Esophagus muscularis mucosa (tissue), 3 donors: ENCODE results near the gene PRR5.

Experiments
- POLR2A ChIP-seq: fragments of 450-650 bp; IDR thresholded peaks from one replicate; pipeline ENCODE4 v1.6.1; 2017; ENCODE audit warnings: antibody characterized with exemption, moderate library complexity, mild to moderate bottlenecking, low read depth
- TF ChIP-seq, protein P1 (sequence below), 3 experiments: fragments of 200-600 bp in 2 of 3; fragments of 450-650 bp in 1 of 3; sonication (generic) in 2 of 3; IDR thresholded peaks; one replicate each; pipeline ENCODE4 v1.5.1; 2017 to 2019; ENCODE audit warnings: antibody characterized with exemption in 3 of 3, mild to moderate bottlenecking in 2 of 3, moderate library complexity in 1 of 3

DNA sequence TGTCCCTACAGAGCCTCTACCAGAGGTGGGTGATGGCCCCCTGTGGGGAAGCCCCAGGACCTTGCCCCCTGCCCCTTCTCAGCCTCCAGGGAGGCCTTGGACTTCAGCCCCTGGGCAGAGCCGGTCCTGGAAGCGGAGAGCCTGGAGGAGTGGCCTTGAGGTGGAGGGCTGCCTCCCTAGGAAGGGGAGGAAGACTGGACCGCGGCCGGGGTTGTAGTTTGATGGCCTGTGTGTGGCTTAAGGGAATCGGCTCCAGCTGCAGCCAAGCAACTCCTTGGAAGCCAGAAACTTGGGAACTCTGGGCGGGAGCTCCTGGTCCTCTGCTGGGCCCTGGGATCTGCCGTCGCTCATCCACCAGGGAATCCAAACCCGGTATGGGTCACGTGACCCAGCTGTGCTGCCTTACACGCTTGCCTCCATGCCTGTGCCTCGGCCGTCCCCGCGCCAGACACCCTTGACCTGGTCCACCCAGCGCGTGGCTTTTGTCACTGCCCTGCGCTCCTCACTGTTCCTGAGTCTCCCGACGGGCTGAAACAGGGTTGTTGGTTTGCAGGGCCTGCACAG lies 26.8 kb downstream of the PRR5 start:
- TF ChIP-seq, protein P1, sequence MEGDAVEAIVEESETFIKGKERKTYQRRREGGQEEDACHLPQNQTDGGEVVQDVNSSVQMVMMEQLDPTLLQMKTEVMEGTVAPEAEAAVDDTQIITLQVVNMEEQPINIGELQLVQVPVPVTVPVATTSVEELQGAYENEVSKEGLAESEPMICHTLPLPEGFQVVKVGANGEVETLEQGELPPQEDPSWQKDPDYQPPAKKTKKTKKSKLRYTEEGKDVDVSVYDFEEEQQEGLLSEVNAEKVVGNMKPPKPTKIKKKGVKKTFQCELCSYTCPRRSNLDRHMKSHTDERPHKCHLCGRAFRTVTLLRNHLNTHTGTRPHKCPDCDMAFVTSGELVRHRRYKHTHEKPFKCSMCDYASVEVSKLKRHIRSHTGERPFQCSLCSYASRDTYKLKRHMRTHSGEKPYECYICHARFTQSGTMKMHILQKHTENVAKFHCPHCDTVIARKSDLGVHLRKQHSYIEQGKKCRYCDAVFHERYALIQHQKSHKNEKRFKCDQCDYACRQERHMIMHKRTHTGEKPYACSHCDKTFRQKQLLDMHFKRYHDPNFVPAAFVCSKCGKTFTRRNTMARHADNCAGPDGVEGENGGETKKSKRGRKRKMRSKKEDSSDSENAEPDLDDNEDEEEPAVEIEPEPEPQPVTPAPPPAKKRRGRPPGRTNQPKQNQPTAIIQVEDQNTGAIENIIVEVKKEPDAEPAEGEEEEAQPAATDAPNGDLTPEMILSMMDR (IDR thresholded peaks at IDR 0.05), result no peak
- TF ChIP-seq POLR2A, result no peak
